Right kidney (tissue), 1 donor: ENCODE data around the gene C17orf107.

Experiments
- DNase-seq: peaks from one replicate; pipeline ENCODE4 v3.0.0-alpha.2; 2016

C17orf107 gene

GRCh38 chr17:4935650-4936049, 36.3 kb downstream of the C17orf107 start:
- DNase-seq, result no peak

DNA sequence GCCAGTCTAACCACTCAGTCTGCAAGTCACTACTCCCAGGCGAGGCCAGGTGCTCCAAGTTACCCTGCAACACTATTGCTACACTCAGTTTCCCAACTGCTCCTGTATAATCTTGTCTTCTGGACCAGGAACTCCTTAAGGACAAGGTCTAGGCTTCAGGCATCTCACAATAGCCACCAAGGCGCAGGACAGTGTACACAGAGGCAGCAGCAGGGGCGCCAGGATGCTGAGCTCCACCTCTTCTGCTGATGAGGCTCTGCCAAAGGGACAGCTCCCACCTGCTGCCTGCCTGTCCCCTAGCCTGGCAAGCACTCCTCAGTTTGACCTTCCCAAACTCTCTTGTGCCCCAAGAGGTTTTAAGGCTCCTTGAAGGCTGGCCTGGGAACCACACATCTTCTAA, 37.1 kb downstream of the C17orf107 start:
- DNase-seq, result no peak

DNA sequence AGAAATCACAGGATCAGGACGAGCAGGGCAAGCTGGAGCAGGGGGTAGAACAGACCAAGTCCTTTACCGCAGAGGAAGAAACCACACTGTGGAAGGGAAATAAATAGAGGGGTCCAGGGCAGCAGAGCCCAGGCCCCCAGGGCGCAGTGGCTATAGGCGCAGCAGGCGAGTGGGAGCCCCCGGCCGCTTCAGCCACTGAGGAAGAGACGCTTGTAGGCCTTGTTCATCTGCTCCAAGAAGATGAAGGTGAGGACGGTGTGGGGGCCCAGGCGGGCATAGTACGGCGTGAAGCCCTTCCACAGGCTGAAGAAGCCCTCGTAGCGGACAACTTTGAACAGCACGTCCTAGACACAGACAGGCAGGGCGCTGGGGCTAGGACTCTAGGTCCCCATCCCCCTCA, 38.2 kb downstream of the C17orf107 start:
- DNase-seq, result no peak

DNA sequence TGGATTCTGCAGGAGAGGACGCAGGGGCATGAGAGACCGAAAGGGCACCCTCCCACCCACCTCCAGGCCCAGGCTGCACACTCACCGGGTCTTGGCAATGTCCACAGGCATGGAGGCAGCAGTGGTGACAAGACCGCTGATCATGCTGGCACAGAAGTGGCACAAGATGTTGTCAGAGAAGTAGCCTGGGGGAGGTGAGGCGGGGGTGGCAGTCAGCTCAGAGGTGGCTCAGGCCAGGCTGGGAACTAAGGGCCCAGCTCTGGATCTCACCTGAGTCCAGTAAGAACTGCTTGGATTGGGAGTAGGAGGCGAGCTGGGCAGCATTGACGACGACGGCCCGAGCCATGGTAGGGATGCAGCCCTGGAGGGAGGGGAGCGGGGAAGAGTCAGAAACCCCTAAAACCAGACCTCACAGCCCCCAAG, 38.7 kb downstream of the C17orf107 start:
- no peak for DNase-seq

DNA sequence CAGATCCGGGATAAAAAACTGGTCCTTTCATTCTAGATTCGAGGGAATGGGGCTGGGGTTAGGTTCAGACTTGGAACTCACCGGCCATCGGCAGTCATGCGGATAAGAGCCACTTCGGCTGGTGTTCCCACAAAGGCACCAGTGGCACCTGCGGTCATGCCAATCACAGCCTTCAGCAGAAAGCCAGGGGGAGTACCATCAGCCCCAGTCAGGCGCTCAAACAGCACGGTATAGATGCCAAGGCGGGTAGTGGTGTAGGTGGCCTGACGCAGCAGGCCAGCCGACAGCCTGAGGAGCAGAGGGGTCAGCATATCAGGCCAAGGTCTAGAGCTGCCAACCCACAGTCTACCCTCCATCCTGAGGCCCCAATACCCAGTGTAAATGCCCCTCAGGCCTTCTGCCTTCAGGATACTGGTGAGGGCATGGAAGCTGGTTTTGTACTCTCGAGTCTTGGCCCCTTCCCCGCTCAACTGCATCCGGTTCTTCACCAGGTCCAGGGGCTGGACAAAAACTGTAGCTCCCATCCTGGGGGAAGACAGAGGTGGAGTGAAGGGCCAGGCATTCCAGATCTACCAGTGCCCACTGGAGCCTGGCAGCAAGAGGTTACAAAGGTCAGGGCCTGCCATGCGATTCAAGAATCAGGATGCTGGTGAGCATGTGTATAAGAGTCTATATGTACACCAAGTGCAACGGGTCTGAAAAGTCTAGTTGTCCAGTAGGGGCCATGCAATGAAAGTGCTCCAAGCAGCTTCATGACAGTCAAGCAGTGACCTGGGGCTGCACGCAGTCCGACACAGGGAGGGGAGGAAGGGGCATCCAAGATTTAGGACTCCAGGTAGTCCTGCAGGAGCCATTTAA, 39.6 kb downstream of the C17orf107 start:
- DNase-seq, result no peak

GRCh38 chr17:4939546-4939795, 40.1 kb downstream of the C17orf107 start:
- DNase-seq, result no peak

DNA sequence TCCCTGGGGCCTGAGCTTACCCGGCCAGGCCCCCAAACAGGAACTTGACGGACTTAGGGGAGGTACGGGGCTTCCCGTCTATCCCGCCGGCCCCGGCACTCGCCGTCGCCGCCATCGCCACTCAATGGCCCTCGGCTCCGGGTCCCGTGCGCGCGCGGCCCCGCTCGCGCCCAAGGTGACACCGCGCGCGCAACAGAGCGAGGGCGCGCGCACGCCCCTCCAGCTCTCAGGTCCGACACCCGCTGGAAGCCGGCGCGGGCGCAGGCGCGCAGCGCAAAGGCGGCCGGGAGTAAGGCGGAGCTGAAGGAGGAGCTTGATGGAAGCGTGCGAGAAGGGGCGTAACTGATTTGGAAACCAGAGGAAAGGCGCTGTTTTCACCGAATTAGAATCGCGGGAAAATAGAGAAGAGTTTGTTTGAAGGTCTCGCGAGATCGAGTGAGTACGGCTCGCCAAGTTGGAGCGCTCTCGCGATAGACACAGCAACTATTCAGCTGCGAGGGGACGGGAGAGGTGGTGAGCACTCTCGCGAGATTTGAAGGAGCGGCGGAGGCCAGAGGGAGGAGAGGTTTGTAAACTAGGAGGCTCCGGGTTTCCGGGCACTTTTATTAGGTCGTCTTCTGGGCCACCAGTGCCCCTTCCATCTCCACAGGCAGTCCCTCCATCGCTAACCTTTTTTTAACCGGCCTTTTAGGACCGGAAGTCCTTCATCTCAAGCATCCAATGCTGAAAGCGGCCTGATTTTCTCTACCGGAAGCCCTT, 40.6 kb downstream of the C17orf107 start, which contains the start of the genes RNF167 and SLC25A11:
TSS of gene RNF167 (plus strand) at position 473 of the 759 bp plus-strand sequence. CDS start 642 bp downstream, outside the sequence.
TSS of gene SLC25A11 (minus strand) at position 251 of the 759 bp plus-strand sequence. CDS start at position 115, 136 bp downstream.
- peak; percentile 99 for DNase-seq

- DNase-seq, result no peak
Observed at GRCh38 chr17:4940555-4941318, 41.4 kb downstream of the C17orf107 start.

DNA sequence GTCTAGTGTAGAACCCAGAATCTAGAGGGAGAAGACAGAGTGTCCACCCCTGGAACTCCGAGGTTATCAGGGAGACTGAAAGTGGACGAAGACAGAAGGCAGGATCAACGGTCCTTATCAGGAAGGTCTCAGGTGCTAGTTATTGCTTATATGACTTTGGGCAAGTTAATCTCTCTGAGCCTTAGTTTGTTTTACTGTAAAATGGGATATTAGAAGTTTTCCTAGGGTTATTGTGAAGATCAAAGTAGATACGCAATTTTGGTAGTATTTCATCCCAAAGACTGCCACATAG, 41.9 kb downstream of the C17orf107 start:
- DNase-seq, result no peak

GRCh38 chr17:4942760-4943508, 43.6 kb downstream of the C17orf107 start:
- DNase-seq, result no peak

GRCh38 chr17:4944163-4944553, 44.8 kb downstream of the C17orf107 start:
- DNase-seq, result no peak

DNA sequence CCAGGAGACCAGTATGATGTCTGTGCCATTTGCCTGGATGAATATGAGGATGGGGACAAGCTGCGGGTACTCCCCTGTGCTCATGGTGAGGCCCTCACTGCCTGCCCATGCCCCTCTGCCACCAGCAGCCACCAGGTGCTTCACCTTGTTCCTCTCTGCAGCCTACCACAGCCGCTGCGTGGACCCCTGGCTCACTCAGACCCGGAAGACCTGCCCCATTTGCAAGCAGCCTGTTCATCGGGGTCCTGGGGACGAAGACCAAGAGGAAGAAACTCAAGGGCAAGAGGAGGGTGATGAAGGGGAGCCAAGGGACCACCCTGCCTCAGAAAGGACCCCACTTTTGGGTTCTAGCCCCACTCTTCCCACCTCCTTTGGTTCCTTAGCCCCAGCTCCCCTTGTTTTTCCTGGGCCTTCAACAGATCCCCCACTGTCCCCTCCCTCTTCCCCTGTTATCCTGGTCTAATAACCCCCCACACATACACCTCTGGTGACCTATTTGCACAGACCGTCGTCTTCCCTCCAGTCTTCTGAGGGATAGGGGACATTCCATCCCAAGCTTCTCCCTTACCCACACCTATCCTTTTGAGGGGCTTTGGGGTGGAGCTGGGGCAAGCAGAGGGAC, 45.3 kb downstream of the C17orf107 start:
- DNase-seq, result no peak

DNA sequence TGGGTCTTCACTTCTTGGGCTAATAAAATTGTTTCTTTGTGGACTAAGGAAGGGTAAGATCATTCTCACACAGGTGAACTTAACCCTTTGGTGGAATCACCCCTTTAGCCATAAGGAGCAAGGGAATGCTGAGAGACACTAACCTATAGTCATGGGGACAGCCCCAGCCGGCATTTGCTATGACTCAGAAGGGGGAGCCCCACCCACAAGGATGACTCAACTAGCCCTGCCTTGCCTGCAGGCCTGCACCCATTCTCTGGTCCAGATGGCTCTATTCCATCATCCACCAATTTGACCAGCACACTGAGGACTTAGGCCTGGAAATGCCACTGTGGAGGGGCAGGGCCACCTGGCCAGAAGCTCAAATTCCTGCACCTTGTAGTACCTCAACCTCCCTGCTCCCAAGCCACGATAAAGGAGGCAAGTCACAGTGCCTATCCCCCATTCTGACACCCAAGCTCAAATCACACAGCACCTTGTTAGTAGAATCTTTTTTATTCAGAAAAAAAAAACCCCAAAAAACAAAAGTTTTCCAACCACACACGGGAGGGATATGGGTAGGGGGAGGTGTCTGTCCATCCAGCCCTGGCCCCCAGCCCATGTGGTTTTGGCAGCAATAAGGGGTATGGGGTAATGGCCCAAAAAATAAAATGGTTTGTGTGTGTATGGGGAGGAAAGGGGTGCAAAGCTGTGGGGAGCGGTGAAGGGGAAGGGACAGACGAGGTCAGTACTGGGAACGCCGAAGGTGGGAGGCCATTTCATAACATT, 46.0 kb downstream of the C17orf107 start:
- no peak for DNase-seq

DNA sequence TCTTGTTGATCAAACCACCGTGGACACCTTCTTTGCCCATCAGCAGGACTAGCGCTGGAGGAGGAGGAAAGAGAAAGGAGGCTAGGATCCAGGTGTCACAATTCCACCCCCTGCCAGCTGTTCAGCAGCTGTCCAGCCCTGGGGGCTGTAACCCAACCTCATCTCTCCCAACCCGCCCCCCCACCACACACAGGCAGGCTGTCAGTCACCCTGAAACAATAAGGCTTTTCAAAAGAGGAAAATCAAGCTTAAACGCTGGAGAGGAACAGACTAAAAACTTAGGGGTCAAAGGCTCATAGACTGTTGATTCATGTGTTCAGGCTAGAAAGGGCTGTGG, 46.6 kb downstream of the C17orf107 start:
- no peak for DNase-seq

- DNase-seq, result no peak
Observed at GRCh38 chr17:4946312-4946976, 47.1 kb downstream of the C17orf107 start.

DNA sequence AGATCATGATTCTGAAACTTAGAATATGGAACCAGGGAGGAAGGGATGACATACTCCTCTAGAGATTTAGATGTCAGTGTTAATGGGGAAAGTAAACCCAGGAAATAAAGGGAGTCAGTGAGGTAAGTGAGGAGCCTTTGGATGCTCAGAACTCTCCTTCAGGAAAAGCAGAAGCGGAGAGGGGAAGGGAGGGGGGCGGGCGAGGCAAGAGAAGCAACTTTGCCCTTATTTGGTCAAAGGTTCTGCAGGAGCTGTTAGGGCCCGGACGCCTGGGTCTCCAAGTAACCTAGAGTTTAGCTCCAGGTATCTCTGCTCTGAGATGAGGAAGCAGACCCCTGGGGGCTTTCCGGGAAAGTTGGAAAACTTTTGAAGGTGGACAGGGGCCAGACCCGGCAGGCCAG, 47.7 kb downstream of the C17orf107 start:
- no peak for DNase-seq

- DNase-seq, result peak; percentile 74
Observed at GRCh38 chr17:4947411-4948165, 48.3 kb downstream of the C17orf107 start.

- DNase-seq, result peak; percentile 79
Observed at GRCh38 chr17:4948166-4948930, 49.0 kb downstream of the C17orf107 start, which contains the start of gene PFN1. Gene PFN1 (minus strand): TSS chr17:4948530. CDS start chr17:4948394, 136 bp downstream.

DNA sequence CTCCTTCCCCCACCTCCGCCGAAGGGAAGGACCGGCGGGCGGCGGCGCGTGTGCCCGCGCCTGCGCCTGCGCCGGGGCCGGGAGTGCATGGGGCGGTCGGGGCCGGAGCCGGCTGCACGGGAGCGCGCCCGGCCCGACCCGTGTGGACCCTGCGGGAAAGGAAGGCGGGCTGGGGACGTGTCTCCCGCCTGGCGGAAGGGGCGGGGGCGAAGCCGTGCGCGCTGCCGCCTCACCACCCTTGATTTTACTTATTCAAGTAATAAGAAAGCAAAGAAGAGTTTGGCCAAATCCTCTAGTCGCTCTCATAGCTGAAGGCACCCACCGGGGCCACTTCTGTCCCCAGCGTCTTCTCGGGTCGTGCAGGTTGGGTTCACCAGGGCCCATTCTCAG, 49.6 kb downstream of the C17orf107 start:
- peak; percentile 90 for DNase-seq
